Glomerular visceral epithelial cell (primary cell): ENCODE data around the gene SLC37A4.
"Not testable (repeated sequence)": the region's sequence is repeated elsewhere in the genome, so short reads cannot be mapped to it uniquely, and the experiment has no call there.

Source experiments
- DNase-seq: peaks from one replicate; pipeline ENCODE4 v3.0.0-alpha.2; 2016; ENCODE audit errors: extremely low spot score

The SLC37A4 gene

GRCh38 chr11:119017377-119017776, 13.3 kb downstream of the SLC37A4 start:
- not testable (repeated sequence) for DNase-seq

GRCh38 chr11:119016216-119017009, 14.3 kb downstream of the SLC37A4 start:
- no peak for DNase-seq

- DNase-seq: peak; percentile 13
These were observed 15.5 kb downstream of the SLC37A4 start for GRCh38 chr11:119015054-119015611.

GRCh38 chr11:119014209-119014924, 16.3 kb downstream of the SLC37A4 start:
- DNase-seq: no peak

- DNase-seq: no peak
These were observed 18.0 kb downstream of the SLC37A4 start for GRCh38 chr11:119012629-119013170.

GRCh38 chr11:119011476-119012053, 19.1 kb downstream of the SLC37A4 start:
- DNase-seq: no peak

GRCh38 chr11:119006656-119007055, 24.0 kb downstream of the SLC37A4 start:
- DNase-seq: no peak

GRCh38 chr11:119000906-119001305, 29.8 kb downstream of the SLC37A4 start:
- DNase-seq: no peak

GRCh38 chr11:118998822-118999221, 31.9 kb downstream of the SLC37A4 start:
- peak; percentile 73 for DNase-seq

- no peak for DNase-seq
These were observed 32.3 kb downstream of the SLC37A4 start for GRCh38 chr11:118998388-118998717.

- DNase-seq: peak; percentile 81
These were observed 32.9 kb downstream of the SLC37A4 start, which contains the start of gene CENATAC for GRCh38 chr11:118997627-118998387. Gene CENATAC, plus strand, starts transcription at chr11:118998138. Its CDS starts 60 bp downstream, at chr11:118998198.

- DNase-seq: no peak
These were observed 33.6 kb downstream of the SLC37A4 start for GRCh38 chr11:118996926-118997626.

GRCh38 chr11:118991486-118992038, 39.1 kb downstream of the SLC37A4 start:
- DNase-seq: not testable (repeated sequence)

GRCh38 chr11:118988280-118988679, 42.4 kb downstream of the SLC37A4 start:
- no peak for DNase-seq

- DNase-seq: no peak
These were observed 45.9 kb downstream of the SLC37A4 start for GRCh38 chr11:118984825-118985224.

GRCh38 chr11:118984337-118984736, 46.3 kb downstream of the SLC37A4 start:
- DNase-seq: not testable (repeated sequence)

GRCh38 chr11:118980191-118980881, 50.3 kb downstream of the SLC37A4 start:
- DNase-seq: no peak

GRCh38 chr11:118979434-118979833, 51.2 kb downstream of the SLC37A4 start:
- no peak for DNase-seq

- DNase-seq: peak; percentile 11
These were observed 54.6 kb downstream of the SLC37A4 start for GRCh38 chr11:118975771-118976709.
